Purkinje cell (primary cell): ENCODE measurements around the gene CTSS. TPM values are rescaled to one million over a fixed set of nuclear protein-coding genes. Genes with fewer than 3 reads are reported as not detected.

Experiments
- polyA plus RNA-seq: library from polyadenylated mRNA; unstranded; fragments of >200 nt; fragmentation: Nextera tagmentation; gene quantifications from 2 replicates; pipeline ENCODE4 v1.2.1, GENCODE V29; 2014

Gene CTSS
- 0.66 and 1.7 TPM in 2 replicates for polyA plus RNA-seq

DNA sequence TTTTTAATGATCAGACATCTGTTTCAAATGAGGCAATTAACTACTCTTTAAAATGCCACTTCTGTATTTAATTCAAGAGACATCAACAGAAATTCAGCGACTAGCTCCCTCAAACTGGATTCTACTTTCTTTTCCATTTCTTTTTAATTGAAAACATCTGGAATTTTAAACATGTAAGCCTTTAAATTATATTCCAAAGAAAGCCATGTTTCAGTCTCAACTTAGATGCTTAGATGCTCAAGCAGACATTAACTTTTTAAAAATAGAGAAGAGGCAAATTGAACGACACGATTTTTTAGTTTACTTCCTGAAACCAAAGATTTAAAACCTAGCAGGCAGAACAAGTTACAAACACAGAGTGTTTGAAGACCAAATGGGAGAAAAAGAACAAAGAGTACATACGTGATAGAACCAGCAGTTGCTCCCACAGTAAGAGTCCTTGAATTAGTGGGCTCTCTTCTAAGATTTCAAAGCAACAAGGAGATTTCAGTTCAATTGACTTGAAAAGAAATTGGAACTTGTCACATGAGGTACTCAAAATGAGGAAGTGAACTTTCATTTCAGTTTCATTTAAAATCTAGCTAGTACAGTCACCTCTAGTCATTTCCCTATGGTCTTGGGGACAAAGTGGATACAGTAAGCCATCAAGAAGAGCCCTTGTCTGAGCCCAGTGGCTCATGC lies at the start of gene CTSS:
Gene CTSS, minus strand, starts transcription at position 483 of the 681 bp plus-strand sequence. CDS start 1,015 bp downstream, outside the sequence.

GRCh38 chr1:150808121-150808520 lies 42.5 kb upstream of the CTSS start, which contains the start of gene CTSK:
Gene CTSK (minus strand): TSS chr1:150808260. CDS start chr1:150806805, 1,455 bp downstream.

GRCh38 chr1:150720703-150721102 lies 44.9 kb downstream of the CTSS start, which contains the start of gene HORMAD1:
Gene HORMAD1 (minus strand): TSS chr1:150720895. CDS start chr1:150719505, 1,390 bp downstream.

GRCh38 chr1:150696995-150697927 lies 68.3 kb downstream of the CTSS start, which contains the start of gene GOLPH3L:
Gene GOLPH3L (minus strand): TSS chr1:150697154. CDS start chr1:150694838, 2,316 bp downstream.

Other genes with a start within 250 kb of the CTSS start
- not detected in 2 replicates for gene ADAMTSL4, start 216.4 kb downstream of the CTSS start, polyA plus RNA-seq
- gene MCL1, start 186.2 kb downstream of the CTSS start, polyA plus RNA-seq = 4.1 and 4.2 TPM in 2 replicates
- gene ENSA, start 136.2 kb downstream of the CTSS start, polyA plus RNA-seq = 44.6 and 74.1 TPM in 2 replicates
- gene GOLPH3L, start 68.6 kb downstream of the CTSS start, polyA plus RNA-seq = 14.7 and 18.5 TPM in 2 replicates
- gene HORMAD1, start 44.9 kb downstream of the CTSS start, polyA plus RNA-seq = not detected in 2 replicates
- gene CTSK, start 42.5 kb upstream of the CTSS start, polyA plus RNA-seq = 3.8 and 11.7 TPM in 2 replicates
- gene ARNT, start 110.8 kb upstream of the CTSS start, polyA plus RNA-seq = 13.5 and 18.7 TPM in 2 replicates
- not detected in 2 replicates for gene CTXND2, start 121.4 kb upstream of the CTSS start, polyA plus RNA-seq
- 7.4 and 12.1 TPM in 2 replicates for gene SETDB1, start 160.6 kb upstream of the CTSS start, polyA plus RNA-seq
- gene CERS2, start 209.1 kb upstream of the CTSS start, polyA plus RNA-seq = 2.0 and 2.5 TPM in 2 replicates
- not detected in 2 replicates for gene ANXA9, start 216.5 kb upstream of the CTSS start, polyA plus RNA-seq
- 0.55 and 1.1 TPM in 2 replicates for gene MINDY1, start 241.1 kb upstream of the CTSS start, polyA plus RNA-seq
- gene PRUNE1, start 242.7 kb upstream of the CTSS start, polyA plus RNA-seq = 13.0 and 22.9 TPM in 2 replicates